ENCODE results near the gene NLRC3.

The NLRC3 gene

DNA sequence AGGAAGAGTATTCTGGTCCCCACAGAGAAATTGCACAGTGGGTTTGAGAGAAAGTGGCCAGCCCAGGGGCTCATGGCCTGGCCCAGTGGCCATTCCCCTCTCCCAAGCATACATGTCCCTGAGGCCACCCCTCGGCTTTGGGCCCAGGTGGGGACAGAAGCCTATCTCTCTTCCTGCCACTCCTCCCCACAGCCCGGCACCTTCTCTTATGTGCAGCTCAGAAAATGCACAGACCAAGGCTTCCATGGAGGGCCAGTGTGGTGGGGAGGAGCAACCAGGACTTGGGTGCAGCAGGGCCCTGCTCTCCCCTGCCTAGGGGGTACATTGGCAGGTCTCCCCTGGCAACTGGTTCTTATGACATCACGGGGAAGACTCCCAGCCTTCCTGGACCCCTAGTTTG is 82.0 kb downstream of the NLRC3 start, which contains the start of gene C16orf90:
Gene C16orf90 (minus strand): TSS at position 314 of the 400 bp plus-strand sequence. CDS start 68 bp downstream, at position 246.
- no peak within 1 kb of the TSS for H3K4me3 ChIP-seq (ENCODE audit: low read depth, low read length)
- TF ChIP-seq, protein P1, sequence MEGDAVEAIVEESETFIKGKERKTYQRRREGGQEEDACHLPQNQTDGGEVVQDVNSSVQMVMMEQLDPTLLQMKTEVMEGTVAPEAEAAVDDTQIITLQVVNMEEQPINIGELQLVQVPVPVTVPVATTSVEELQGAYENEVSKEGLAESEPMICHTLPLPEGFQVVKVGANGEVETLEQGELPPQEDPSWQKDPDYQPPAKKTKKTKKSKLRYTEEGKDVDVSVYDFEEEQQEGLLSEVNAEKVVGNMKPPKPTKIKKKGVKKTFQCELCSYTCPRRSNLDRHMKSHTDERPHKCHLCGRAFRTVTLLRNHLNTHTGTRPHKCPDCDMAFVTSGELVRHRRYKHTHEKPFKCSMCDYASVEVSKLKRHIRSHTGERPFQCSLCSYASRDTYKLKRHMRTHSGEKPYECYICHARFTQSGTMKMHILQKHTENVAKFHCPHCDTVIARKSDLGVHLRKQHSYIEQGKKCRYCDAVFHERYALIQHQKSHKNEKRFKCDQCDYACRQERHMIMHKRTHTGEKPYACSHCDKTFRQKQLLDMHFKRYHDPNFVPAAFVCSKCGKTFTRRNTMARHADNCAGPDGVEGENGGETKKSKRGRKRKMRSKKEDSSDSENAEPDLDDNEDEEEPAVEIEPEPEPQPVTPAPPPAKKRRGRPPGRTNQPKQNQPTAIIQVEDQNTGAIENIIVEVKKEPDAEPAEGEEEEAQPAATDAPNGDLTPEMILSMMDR (IDR thresholded peaks at IDR 0.05; ENCODE audit: borderline replicate concordance, insufficient read depth, low read depth, low read length) = no peak

DNA sequence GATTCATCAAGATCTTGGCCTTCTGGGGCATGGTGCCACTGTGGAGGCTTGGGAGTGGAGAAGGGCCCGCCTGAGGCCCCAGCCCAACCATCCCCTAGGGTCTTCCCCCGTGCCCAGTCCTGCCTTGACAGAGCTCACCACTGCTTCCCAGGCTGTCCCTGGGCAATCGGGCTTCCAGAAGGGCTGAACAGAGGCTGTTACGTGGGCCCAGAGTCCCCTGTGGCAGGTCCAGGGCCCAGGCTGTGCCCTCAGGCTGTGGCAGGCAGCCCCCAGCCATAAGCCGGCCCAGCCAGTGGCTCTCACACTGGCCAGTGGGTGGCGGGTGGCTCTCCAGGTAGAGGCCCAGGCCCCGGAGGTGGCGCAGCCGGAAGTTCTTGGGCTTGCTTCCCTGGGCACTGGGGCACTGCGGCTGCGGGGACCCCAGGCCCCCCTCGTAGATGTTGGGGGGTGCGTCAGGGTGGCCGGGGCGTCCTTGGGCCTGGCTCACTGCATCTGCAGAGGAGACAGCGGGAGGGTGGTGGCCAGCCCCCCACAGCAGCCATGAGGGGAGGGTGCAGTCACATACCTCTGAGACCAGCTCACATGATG is 82.7 kb downstream of the NLRC3 start:
- no peak overlapping the region for H3K4me3 ChIP-seq (ENCODE audit: low read depth, low read length)
- TF ChIP-seq, protein P1 (IDR thresholded peaks at IDR 0.05; ENCODE audit: borderline replicate concordance, insufficient read depth, low read depth, low read length) = no peak

DNA sequence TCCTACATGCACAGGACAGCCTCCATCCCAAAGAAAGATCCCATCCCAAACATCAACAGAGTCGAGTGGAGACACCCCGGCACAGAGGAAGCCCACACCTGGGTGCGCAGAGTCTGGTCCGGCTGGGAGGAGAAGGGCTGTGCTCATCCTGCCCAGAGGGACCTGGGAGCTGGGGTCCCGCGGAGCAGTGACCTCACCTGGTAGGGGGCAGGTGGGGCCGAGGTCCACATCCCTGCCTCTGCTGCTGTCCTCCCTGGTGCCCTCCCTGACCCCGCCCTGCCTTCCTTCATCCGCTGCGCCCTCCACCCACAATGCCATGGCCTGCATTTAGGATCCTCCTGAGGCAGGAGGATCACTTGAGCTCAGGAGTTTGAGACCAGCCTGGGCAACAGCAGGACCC is 84.8 kb downstream of the NLRC3 start:
- no peak overlapping the region for H3K4me3 ChIP-seq (ENCODE audit: low read depth, low read length)
- TF ChIP-seq, protein P1 (IDR thresholded peaks at IDR 0.05; ENCODE audit: borderline replicate concordance, insufficient read depth, low read depth, low read length) = no peak

DNA sequence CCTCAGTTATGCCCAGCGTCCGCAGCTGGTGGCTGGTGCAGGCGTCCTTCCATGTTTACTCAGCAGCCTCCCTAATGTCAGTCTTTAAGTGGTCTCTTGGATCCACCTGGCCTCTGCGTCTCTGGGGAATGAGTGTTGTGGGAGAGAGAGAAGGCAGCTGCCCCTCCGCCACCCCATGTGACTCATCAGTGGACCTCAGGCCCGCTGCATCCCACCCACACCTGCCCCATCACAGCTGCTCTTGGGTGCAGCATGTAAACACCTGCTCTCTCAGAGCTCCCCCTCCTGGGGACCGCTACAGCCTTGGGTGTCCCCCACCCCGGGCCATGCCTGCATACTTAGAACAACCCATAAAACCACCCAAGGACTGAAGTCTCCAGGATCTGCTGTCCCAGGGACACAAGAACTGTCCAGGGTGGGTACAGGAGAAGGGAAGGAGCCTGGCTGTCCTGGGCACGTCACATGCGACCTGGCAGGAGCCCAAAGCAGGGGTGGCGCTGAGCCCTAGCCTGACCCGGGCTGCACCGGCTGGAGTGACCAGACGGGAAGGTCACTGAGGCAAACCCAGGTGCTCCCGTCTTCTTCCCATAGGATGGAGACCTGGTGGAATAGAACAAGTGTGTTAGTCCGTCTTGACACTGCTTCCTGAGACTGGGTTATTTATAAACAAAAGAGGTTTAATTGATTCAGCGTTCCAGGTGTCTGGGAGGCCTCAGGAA is 86.1 kb downstream of the NLRC3 start:
- TF ChIP-seq, protein P1 (IDR thresholded peaks at IDR 0.05; ENCODE audit: borderline replicate concordance, insufficient read depth, low read depth, low read length) = no peak
- no peak overlapping the region for H3K4me3 ChIP-seq (ENCODE audit: low read depth, low read length)

Measured in GM12875 (cell line).